SU-DHL-6 (cell line): ENCODE measurements around the gene DCC.

Experiments used
- H2AFZ ChIP-seq: fragments of 200-600 bp; sonication (generic); 2 replicates; pipeline ENCODE4 v1.6.1; 2014; ENCODE audit warnings: low read depth, mild to moderate bottlenecking, moderate library complexity, mixed read lengths, antibody characterized with exemption, low read length; ENCODE audit not compliant: severe bottlenecking
- H3F3A ChIP-seq: fragments of 200-600 bp; shearing (Covaris generic); 2 replicates; pipeline ENCODE4 v1.6.0; 2016; ENCODE audit warnings: antibody characterized with exemption, mild to moderate bottlenecking; ENCODE audit not compliant: insufficient read depth
- H3K27ac ChIP-seq: fragments of 200-600 bp; sonication (generic); 2 replicates; pipeline ENCODE4 v1.5.1; 2016; ENCODE audit warnings: low read depth, mild to moderate bottlenecking, low read length, moderate library complexity, mixed read lengths
- H3K27me3 ChIP-seq: fragments of 200-600 bp; sonication (generic), shearing (Covaris generic); 2 replicates; pipeline ENCODE4 v1.6.0; 2014; ENCODE audit warnings: mild to moderate bottlenecking, low read length
- H3K36me3 ChIP-seq: fragments of 200-600 bp; sonication (generic); 2 replicates; pipeline ENCODE4 v1.6.1; 2014; ENCODE audit warnings: mild to moderate bottlenecking, low read length, mixed read lengths
- H3K4me2 ChIP-seq: fragments of 300-600, 200-600 bp; shearing (Covaris generic), sonication (generic); 2 replicates; pipeline ENCODE4 v1.6.0; 2014; ENCODE audit warnings: low read length, low read depth, mild to moderate bottlenecking; ENCODE audit not compliant: poor library complexity, severe bottlenecking
- H3K4me3 ChIP-seq: fragments of 200-600 bp; sonication (generic); 2 replicates; pipeline ENCODE4 v1.5.1; 2014; ENCODE audit warnings: antibody characterized with exemption, low read length, mild to moderate bottlenecking, mixed read lengths; ENCODE audit not compliant: insufficient read depth, poor library complexity, severe bottlenecking
- H3K79me2 ChIP-seq: fragments of 200-600 bp; sonication (generic); 2 replicates; pipeline ENCODE4 v1.6.1; 2014; ENCODE audit warnings: mild to moderate bottlenecking, low read length, moderate library complexity; ENCODE audit not compliant: insufficient read depth
- H3K9ac ChIP-seq: fragments of 200-600 bp; sonication (generic); 2 replicates; pipeline ENCODE4 v1.7.0; 2014; ENCODE audit warnings: mild to moderate bottlenecking, low read length
- H3K9me2 ChIP-seq: fragments of 200-600 bp; sonication (generic); replicated peaks from 2 replicates; pipeline ENCODE4 v1.6.1; 2014; ENCODE audit warnings: low read length; ENCODE audit not compliant: insufficient read depth
- H3K9me3 ChIP-seq: fragments of 200-600 bp; sonication (generic); 2 replicates; pipeline ENCODE4 v1.6.1; 2014; ENCODE audit warnings: low read length, mixed read lengths; ENCODE audit not compliant: insufficient read depth
- H4K20me1 ChIP-seq: fragments of 200-600 bp; sonication (generic); 2 replicates; pipeline ENCODE4 v1.6.1; 2014; ENCODE audit warnings: low read depth, mild to moderate bottlenecking, antibody characterized with exemption, low read length, moderate library complexity, mixed read lengths
- EZH2phosphoT487 ChIP-seq: fragments of 200-600 bp; sonication (generic), shearing (Covaris generic); conservative IDR thresholded peaks from 2 replicates; pipeline ENCODE4 v1.6.1; 2018; ENCODE audit warnings: mild to moderate bottlenecking, antibody characterized with exemption, low read length, moderate library complexity, mixed read lengths
- TF ChIP-seq, protein P1 (sequence below): fragments of 200-600 bp; sonication (generic); IDR thresholded peaks from one replicate; pipeline ENCODE4 v1.5.1; 2017; ENCODE audit warnings: antibody characterized with exemption, mild to moderate bottlenecking, low read length, moderate library complexity; ENCODE audit not compliant: insufficient read depth, poor library complexity, severe bottlenecking

The DCC gene

DNA sequence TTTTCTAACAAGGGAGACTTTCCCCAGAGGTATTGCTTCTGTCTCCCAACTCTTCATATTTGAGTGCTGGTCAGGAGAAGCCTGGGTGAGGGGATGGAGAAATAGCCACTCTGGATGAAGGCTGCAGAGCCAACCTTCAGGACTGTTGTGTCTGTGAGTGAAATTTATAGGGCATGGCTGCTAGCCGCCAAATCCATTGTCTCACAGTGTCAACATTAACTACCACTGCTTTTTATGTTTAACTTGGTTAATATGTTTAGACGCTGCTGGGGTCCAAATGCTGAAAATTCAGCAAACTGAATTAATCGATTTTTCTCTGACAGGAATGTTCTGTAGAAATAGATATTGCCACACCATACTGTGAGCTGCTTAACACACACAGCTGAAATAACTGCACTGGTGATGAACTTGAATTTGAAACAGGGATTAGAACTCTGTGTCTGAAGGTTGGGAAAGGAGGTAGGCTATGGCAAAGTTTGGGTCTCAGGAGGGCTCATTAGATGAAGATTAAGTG, 281.0 kb downstream of the DCC start:
- no peaks in the 10 kb centered on the region for H3K9me3 ChIP-seq
- no peak overlapping the region for H2AFZ ChIP-seq
- no peaks in the 10 kb centered on the region for H3F3A ChIP-seq
- TF ChIP-seq, protein P1, sequence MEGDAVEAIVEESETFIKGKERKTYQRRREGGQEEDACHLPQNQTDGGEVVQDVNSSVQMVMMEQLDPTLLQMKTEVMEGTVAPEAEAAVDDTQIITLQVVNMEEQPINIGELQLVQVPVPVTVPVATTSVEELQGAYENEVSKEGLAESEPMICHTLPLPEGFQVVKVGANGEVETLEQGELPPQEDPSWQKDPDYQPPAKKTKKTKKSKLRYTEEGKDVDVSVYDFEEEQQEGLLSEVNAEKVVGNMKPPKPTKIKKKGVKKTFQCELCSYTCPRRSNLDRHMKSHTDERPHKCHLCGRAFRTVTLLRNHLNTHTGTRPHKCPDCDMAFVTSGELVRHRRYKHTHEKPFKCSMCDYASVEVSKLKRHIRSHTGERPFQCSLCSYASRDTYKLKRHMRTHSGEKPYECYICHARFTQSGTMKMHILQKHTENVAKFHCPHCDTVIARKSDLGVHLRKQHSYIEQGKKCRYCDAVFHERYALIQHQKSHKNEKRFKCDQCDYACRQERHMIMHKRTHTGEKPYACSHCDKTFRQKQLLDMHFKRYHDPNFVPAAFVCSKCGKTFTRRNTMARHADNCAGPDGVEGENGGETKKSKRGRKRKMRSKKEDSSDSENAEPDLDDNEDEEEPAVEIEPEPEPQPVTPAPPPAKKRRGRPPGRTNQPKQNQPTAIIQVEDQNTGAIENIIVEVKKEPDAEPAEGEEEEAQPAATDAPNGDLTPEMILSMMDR, result no peak
- no peak for TF ChIP-seq EZH2phosphoT487
- H4K20me1 ChIP-seq, result no peaks in the 10 kb centered on the region
- H3K36me3 ChIP-seq, result no peaks in the 10 kb centered on the region
- H3K9me2 ChIP-seq, result no peaks in the 10 kb centered on the region
- no peaks in the 10 kb centered on the region for H3K79me2 ChIP-seq
- H3K27me3 ChIP-seq, result no peaks in the 10 kb centered on the region
- H3K4me2 ChIP-seq, result no peak overlapping the region
- H3K4me3 ChIP-seq, result no peak overlapping the region
- no peak overlapping the region for H3K9ac ChIP-seq
- H3K27ac ChIP-seq, result no peak overlapping the region

DNA sequence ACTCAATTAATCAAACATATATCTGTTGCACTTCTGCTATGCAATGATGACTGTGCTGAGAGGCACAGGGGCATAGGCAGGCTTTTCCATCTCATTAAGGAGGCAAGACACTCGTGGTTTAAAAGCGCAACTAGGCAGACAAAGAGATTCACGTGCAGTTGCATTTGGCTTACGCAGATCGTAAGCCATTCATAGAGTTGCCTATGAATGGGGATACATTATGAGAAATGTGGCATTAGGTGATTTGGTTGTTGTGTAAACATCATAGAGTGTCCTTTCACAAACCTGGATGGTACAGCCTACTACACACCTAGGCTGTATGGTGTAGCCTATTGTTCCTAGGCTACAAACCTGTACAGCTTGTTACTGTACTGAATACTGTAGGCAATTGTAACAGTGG, 284.7 kb downstream of the DCC start:
- Histone ChIP-seq H3K4me3 (no peak overlapping the region), H3K9ac (no peak overlapping the region), H2AFZ (no peak overlapping the region), H3K36me3 (no peaks in the 10 kb centered on the region), H3K4me2 (no peak overlapping the region), H3K9me2 (no peaks in the 10 kb centered on the region), H4K20me1 (no peaks in the 10 kb centered on the region), H3K27ac (no peak overlapping the region), H3F3A (no peaks in the 10 kb centered on the region), H3K79me2 (no peaks in the 10 kb centered on the region), H3K27me3 (no peaks in the 10 kb centered on the region), H3K9me3 (no peaks in the 10 kb centered on the region)
- TF ChIP-seq, protein P1, result no peak
- no peak for TF ChIP-seq EZH2phosphoT487

DNA sequence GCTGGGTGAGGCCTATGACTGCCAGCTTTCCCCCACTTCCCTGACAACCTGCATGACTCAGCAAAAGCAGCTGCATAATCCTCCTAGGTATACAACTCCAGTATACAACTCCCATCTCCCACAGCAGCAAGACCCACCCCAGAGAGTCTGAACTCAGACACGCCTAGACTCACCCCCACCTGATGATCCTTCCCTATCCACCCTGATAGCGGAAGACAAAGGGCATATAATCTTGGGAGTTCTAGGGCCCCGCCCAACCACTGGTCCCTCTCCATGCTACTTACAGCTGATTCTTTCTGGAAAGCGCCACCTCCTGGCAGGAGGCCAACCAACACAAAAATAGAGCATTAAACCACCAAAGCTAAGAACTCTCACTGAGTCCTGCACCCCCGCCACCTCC, 296.5 kb downstream of the DCC start:
- no peak overlapping the region for H3K9ac ChIP-seq
- TF ChIP-seq EZH2phosphoT487, result no peak
- TF ChIP-seq, protein P1, result no peak
- H3K9me3 ChIP-seq, result no peaks in the 10 kb centered on the region
- no peak overlapping the region for H3K4me2 ChIP-seq
- H3K4me3 ChIP-seq, result no peak overlapping the region
- no peaks in the 10 kb centered on the region for H3F3A ChIP-seq
- no peaks in the 10 kb centered on the region for H3K36me3 ChIP-seq
- H3K79me2 ChIP-seq, result no peaks in the 10 kb centered on the region
- no peaks in the 10 kb centered on the region for H4K20me1 ChIP-seq
- H2AFZ ChIP-seq, result no peak overlapping the region
- H3K9me2 ChIP-seq, result no peaks in the 10 kb centered on the region; the same call in 1 of the 2 replicates
- H3K27me3 ChIP-seq, result no peaks in the 10 kb centered on the region
- no peak overlapping the region for H3K27ac ChIP-seq
